Adipose tissue (tissue), 3 donors: ENCODE measurements around the gene LAMA3. TPM values are rescaled to one million over a fixed set of nuclear protein-coding genes. Genes with fewer than 3 reads are reported as not detected.

Source experiments
- H3K27ac ChIP-seq: one replicate; pipeline ENCODE4 v1.5.1; 2013; ENCODE audit warnings: low read depth, low read length
- WGBS, 3 donors: extraction: QIAGEN DNeasy Blood & Tissue Kit; methylation state at CpG; one replicate each; pipeline ENCODE4 v1.1.7; 2013; 5-methylcytosine and 5-hydroxymethylcytosine counted together
- polyA plus RNA-seq, 3 donors: library from polyadenylated mRNA; stranded (reverse); fragments of 200-250 nt; gene quantifications; one replicate each; pipeline ENCODE4 v1.2.3, GENCODE V29; 2013
- donor health status: healthy with polysubstance abuse.
- donor health status: Bipolar disorder and iron deficiency.
- donor health status: healthy.

The LAMA3 gene
- polyA plus RNA-seq, 3 donors, result 2.1 to 20.8 (median 6.2) TPM

DNA sequence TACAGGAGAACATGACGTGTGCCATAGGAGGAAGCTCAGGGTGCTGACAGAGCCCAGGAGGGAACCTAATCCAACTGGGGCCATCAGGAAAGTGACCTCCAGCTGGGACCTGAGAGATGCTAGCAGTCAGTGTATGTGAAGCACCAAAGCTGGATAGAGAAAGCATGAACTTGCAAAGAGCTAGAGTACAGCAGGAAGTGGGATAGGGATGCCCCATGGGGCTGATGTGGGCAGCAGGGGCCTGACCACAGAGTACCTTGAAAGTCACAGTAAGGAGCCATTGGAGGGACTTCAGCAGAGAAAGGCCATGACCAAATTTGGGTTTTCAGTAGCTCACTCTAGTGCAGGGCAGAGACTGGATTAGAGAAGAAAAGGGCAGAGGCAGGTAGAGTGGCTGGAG, 233.7 kb downstream of the LAMA3 start:
- 91 to 100% (median 95%) methylated on average over 1 of the region's 1 CpG for WGBS, 3 donors
- H3K27ac ChIP-seq, result no peak overlapping the region

DNA sequence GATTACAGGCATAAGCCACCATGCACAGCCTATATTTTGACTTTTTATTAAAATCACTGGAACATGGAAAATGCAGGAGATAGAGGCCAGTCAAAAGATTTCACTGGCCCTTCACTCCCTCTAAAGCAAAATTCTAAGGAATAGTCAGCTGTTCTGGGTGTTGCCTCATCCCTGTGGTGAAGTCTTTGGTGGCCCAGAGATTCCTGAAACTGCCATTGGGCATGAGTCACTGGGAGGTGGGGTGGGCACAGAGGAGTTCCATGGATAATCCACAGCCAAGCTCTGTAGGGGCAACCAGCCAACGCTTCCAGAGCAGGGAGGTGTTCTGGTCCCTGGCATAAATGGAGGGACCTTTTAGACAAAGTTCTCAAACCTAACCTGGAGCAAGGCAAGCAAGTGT, 235.6 kb downstream of the LAMA3 start:
- no peak overlapping the region for H3K27ac ChIP-seq
- WGBS, 3 donors, result 94 to 100% (median 100%) methylated on average over 1 of the region's 1 CpG

DNA sequence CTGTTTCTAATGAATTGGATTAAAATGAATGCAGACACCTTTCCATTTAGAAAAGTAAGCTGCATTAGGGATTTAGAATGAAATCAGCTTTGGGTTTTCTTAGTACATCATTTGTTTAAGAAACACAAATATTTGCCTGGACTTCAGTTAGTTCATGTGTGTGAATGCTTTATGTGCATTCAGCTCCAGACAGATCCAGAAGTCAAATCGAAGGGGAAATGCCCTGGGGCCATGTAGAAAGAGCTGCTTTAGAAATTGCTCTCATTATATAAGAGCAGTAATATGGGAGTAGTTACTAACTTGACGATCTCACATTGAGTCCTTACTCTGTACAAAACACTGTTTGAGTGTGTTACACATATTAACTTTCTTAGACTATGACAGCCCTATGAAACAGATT, 237.3 kb downstream of the LAMA3 start:
- H3K27ac ChIP-seq, result no peak overlapping the region
- WGBS, 3 donors, result 63 to 87% (median 81%) methylated on average over 2 of the region's 2 CpGs

DNA sequence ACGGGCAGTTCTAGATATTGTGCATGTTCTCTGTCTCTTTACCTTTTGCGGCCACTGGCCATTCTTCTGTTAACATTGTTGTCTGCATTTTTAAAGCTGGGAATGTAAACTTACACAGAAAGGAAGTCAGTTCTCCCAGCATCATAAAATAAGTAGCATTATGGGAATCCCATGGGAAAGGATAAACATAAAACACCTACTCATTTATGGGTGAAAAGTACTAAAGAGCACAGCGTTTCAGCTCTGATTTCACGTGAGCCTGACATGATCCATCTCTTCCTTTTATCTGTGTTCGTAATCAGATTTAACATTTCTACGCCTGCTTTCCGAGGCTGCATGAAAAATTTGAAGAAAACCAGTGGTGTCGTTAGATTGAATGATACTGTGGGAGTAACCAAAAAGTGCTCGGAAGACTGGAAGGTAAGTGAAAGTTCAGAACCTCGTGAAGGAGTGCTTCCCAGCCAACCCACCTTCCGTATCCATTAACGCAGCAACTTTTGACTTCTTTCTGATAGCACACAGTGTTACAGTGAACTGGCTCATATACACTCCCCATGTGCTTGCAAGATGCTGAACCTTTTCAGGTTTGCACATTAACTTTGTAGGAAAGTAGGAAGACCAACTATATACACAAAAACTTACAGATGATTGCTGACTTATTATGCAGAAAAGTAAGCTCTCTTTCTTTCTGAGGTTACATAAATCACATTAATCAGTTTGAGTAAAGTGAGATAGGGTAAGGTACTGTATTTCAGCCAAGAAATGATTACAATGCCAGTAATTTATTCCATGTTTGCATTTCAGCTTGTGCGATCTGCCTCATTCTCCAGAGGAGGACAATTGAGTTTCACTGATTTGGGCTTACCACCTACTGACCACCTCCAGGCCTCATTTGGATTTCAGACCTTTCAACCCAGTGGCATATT, 238.8 kb downstream of the LAMA3 start:
- no peak overlapping the region for H3K27ac ChIP-seq
- WGBS, 3 donors, result 60 to 74% (median 74%) methylated on average over 13 of the region's 13 CpGs

DNA sequence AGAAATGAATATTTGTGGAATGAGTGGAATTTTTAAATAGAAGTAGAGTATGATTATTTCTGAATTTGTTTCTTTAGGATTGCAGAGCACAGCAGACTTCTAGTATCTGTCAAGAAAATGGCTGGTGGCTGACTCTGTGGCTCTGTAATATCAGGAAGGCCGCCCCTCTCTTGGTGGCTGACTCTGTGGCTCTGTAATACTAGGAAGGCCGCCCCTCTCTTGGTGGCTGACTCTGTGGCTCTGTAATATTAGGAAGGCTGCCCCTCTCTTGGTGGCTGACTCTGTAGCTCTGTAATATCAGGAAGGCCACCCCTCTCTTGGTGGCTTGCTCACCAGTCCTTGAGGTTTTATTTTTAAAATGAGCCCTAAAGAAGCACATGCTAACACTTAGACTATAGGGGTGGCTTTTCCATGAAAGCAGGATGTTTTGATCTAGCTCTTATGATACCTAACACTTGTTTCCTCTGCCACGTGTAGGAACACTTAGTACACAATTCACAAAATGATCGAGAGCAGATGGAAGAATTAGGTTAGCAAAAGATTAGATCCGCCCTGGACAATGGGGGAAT, 240.2 kb downstream of the LAMA3 start:
- no peak overlapping the region for H3K27ac ChIP-seq
- WGBS, 3 donors, result 87 to 89% (median 88%) methylated on average over 5 of the region's 5 CpGs

DNA sequence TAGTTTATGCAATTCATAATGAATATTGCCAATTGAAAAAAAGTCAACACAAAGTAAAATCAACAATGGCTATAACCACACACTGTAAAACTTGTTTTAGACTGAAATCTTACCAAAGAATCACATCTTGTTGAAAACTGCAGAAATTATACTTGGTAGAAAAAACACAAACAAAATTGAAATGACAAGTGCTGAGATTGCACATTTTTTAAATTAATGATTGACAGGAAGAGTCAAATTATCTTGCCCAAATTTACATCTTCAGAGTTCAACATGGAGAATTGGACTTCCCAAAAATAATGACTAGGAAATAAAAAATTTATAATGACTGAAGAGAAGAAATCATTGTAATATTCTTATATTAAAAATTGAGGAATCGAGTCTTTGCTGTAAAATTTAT, 240.7 kb downstream of the LAMA3 start:
- no peak overlapping the region for H3K27ac ChIP-seq
- 95 to 98% (median 96%) methylated on average over 1 of the region's 1 CpG for WGBS, 3 donors

DNA sequence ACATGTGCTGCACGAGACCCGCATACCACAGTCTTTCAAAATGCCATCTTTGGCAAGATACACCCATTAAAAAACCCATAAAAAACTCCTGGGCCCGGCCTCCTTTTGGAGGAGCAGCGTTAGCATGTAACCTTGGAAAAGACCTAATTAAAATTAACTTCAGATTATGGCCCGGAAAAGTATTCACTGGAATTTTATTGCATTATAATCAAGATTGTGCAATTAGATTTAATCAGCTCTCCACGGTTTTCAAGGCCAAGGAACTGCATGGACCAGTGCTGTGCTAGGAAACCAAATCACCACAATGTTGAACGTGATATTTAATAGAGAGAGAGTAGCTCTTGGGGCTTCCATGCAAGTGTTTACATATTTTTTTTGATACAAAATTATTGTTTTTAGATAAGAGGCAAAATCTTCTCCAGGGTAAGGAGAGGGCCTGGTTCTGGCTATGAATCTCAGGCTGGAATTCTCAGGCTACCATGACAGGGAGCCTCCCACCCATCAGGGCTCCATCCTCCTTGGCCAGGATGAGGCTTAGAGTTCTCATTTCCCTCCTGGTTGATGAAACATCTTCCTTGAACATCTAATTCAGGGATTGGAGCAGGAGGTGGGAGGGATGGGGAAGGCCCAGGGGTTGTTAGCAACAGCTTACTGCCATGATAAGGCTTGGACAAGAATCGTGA, 243.3 kb downstream of the LAMA3 start:
- H3K27ac ChIP-seq, result no peak overlapping the region
- WGBS, 3 donors, result 78 to 88% (median 81%) methylated on average over 8 of the region's 8 CpGs

DNA sequence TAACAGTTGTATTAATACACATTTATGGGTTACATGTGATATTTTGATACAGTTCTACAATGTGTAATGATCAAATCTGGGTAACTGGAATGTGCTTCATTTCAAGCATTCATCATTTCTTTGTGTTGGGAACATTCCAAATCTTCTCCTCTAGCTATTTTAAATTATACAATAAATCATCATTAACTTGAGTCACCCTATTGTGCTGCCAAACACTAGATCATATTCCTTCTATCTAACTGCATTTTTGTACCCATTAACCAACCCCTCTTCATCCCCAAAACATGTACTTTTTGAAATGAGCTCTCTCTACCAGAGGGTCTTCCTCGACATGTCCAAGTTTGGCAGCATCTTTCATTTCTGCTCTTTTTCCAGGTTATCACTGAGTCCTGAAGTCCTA, 244.2 kb downstream of the LAMA3 start:
- H3K27ac ChIP-seq, result no peak overlapping the region
- 88 to 91% (median 89%) methylated on average over 1 of the region's 1 CpG for WGBS, 3 donors

DNA sequence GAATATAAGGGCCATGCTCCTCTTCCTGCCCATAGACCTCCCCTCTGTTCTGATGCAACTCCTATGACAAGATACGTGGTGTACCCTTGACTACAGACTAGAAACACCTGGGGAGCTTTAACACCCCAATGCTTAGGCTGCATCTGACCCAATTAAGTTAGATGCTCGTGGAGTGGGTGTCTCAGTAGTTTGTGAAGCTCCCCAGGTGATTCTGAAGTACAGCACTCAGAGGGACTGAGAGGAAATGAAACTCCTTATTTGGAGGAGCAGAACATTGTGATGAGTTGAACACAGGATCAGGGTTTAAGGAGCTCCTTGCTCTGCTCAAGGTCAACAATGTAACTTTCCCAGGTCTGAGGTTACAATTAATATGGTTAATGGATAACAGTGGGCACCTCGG, 245.0 kb downstream of the LAMA3 start:
- H3K27ac ChIP-seq, result no peak overlapping the region
- 60 to 90% (median 88%) methylated on average over 3 of the region's 3 CpGs for WGBS, 3 donors

DNA sequence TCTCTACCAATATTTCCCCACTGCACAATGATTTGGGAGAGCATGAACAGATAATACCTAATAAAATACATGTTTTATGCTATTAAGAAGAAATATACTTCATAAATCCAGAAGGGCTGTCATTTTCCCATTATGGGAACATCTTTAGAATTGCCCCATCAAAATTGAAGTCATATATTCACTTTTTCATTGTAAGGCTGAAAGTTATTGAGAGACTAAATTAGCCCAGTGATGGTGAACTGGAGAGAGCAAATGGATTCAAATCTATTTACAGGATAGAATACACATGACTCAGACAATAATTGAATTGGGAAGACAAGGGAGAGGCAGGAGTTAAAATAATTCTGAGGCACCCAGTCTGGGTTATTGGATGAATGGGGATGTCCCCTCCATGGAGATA, 245.6 kb downstream of the LAMA3 start:
- no peak overlapping the region for H3K27ac ChIP-seq

DNA sequence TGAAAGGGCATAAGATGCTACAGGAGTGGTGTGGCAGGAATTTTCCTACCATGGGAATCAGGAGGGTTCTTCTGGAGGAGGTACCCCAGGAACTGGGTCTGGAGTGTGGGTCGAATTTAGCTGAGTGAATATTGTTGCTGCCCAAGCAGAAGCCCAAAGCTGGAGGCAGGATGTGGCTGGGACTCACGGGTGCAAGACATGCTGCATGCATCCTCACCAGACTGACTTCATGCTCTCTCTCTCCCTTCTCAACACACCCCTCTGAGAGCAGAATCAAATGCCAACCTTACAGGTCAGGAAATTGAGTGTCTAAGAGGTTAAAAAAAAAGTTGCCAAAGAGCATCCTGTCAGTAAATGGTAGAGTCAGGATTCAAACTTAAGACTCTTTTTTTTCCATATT, 246.6 kb downstream of the LAMA3 start:
- WGBS, 3 donors, result 70 to 78% (median 76%) methylated on average over 2 of the region's 2 CpGs

DNA sequence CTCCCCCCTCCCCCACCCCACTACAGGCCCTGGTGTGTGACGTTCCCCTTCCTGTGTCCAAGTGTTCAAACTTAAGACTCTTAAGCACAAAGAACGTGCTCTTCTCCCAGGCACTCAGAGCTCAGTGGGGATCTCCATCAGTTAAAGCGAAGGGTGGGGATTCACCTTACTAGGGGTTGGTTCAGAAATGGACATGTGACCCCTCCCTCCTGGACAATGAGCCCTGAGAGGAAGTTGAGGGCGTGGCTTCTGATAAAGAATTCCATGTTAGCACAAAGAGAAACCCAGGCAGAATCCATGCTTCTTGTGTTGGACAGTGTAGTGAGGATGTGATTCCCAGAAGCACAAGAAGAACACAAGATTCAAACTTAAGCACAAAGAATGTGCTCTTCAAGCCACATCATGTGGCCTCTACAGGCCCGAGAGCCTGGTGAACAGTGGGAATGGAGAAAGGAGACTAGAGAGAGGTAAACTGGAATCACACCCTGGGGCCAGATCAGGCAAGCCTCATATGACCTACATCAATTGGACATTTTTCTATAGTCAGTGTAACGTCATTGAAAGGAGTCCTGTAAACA, 247.2 kb downstream of the LAMA3 start:
- 78% methylated on average over 6 of the region's 6 CpGs for WGBS, 3 donors
- no peak overlapping the region for H3K27ac ChIP-seq

More for the DNA sequence above, 246.6 kb downstream of the LAMA3 start:
- H3K27ac ChIP-seq, result no peak overlapping the region

DNA sequence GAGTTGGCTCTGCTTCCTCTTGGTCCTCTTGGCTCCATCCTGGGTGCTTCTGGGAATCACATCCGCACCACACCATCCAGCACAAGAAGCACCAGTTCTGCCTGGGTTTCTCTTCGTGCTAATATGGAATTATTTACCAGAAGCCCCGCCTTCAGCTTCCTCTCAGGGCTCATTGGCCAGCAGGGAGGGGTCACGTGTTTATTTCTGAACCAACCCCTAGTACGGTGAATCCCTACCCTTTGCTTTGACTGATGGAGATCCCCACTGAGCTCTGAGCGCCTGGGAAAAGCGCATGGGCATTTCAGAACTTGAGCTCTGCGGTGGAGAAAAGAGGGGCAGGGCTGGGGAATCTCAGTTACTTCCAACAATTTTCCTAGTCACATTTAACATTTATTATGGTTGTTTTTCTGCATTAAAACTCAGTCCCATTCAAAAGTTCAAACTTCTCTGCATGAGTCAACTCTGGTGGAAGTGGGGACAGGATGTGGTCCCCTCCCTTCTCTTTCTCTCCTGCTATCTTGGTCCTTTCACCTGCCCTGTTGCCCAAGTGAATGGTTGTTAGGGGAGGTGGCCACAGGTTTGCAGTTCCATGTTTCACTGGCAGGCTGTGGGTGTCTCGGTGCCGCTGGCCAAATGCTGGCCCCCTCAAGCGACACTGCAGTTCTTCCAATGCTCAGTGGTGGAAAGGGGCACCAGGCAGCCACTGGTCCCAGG, 248.9 kb downstream of the LAMA3 start:
- 90 to 91% (median 91%) methylated on average over 11 of the region's 11 CpGs for WGBS, 3 donors
- no peak overlapping the region for H3K27ac ChIP-seq

DNA sequence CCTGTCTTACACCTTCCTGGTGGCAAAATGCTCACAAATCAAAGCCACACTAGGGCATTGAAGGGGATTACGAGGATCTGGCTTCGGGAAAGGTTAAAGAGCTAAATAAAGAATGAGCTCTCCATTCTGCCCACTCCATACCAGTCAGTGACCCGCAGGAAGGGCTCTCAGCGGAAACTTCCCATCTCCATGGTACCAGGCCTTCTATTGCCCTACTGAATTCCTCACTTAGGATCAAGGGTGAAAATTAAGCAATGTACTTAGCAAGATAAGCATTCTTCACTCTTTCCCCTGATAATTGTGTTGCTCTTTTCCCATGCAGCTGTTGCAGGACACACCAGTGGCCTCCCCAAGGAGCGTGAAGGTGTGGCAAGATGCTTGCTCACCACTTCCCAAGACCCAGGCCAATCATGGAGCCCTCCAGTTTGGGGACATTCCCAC, 249.7 kb downstream of the LAMA3 start:
- no peak overlapping the region for H3K27ac ChIP-seq
- WGBS, 3 donors, result 91 to 96% (median 92%) methylated on average over 5 of the region's 5 CpGs

DNA sequence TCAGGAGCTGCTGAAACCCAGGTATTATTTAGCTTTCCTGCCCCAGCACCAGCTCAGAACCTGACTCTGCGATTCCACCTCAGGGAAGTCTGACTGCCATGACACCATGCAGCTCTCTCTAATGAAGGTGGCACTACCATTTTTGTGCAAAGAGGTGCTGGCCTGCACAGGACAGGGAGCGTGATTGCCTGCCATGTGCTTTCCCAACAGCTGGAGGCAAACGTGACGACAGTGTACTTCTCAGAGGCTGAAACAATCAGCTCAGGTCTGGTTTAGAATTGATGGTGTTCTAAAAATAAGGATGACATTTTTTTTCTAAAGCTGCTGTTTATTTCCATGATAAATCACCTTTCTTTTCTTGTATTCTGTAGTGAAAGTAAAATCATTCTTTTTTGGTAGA, 250.1 kb downstream of the LAMA3 start:
- 86 to 93% (median 86%) methylated on average over 4 of the region's 4 CpGs for WGBS, 3 donors
- H3K27ac ChIP-seq, result no peak overlapping the region

DNA sequence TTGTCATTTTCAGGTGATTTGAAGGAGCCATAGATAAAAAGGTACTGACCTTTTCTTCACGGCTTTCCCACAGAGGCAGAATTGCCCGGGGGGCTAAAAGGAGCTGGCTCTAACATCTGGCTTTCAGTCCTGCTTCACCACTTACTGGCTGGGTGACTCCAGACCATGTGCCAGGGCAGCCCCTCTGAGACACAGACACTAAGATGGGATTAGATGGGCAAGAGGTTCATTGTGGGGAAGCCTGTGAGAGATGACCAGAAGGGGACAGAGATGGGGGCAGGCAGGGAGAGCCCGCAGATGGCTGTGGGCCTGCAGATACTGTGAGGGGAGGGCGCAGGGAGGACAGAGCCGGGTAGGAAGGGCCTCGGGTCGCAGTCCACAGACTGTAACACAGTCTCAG, 250.6 kb downstream of the LAMA3 start:
- WGBS, 3 donors, result 90 to 93% (median 92%) methylated on average over 7 of the region's 7 CpGs
- no peak overlapping the region for H3K27ac ChIP-seq

DNA sequence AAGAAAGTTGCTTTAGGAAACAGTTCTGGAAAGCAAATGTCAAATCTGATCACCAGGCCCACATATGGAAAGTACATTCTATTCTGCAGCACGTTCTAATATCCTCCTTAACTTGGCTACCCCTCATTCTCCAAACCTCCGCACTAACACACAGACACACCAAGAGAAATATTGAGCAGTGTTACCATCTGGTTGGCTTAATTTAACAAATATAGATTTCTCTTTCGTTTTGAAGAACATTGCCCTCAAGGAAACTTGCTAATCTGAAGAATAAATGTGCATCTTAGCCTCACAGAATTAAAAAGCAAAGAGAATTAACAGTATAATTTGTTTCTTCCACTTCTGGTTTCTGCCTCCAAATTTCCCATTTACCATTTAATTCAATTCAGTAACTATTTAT, 252.5 kb downstream of the LAMA3 start:
- no peak overlapping the region for H3K27ac ChIP-seq
- WGBS, 3 donors, result 82 to 88% (median 85%) methylated on average over 3 of the region's 3 CpGs

DNA sequence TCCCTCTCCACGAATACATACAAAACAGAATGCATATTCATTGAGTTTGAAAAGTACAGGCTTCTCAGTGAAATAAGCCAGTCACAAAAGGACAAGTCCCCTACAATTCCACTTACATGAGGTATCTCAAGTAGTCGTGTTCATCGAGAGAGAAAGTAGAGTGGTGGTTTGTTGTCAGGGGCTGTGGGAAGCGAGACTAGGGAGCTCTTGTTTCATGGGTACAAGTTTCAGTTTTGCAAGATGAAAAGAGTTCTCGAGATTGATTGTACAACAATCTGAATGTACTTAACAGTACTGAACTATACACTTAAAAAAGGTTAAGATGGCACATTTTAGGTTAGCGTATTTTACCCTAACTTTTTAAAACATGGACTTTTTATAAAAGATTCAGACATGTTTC, 253.9 kb downstream of the LAMA3 start:
- H3K27ac ChIP-seq, result no peak overlapping the region
- 83 to 88% (median 88%) methylated on average over 6 of the region's 6 CpGs for WGBS, 3 donors
